NB4 (cell line): ENCODE measurements around the gene RAB21.
A peak's percentile ranks its signal among the peaks of the same experiment; 100 is the strongest.

Experiments
- DNase-seq: peaks from one replicate; pipeline ENCODE4 v3.0.0; 2010; ENCODE audit warnings: low read depth
- H3K4me3 ChIP-seq: one replicate; pipeline ENCODE4 v1.5.1; 2011; ENCODE audit warnings: mild to moderate bottlenecking, low read depth, low read length, moderate library complexity
- MYC ChIP-seq: IDR thresholded peaks from 2 replicates; pipeline ENCODE4 v1.6.1; 2011; ENCODE audit warnings: low read depth, low read length
- POLR2A ChIP-seq: IDR thresholded peaks from 2 replicates; pipeline ENCODE4 v1.6.1; 2011; ENCODE audit warnings: mild to moderate bottlenecking; ENCODE audit not compliant: insufficient read length; ENCODE audit errors: extremely low read depth
- TF ChIP-seq, protein P1 (sequence below): IDR thresholded peaks from one replicate; pipeline ENCODE4 v1.5.1; 2012; ENCODE audit warnings: low read depth, low read length
- TF ChIP-seq, protein P2 (sequence below): IDR thresholded peaks from 2 replicates; pipeline ENCODE4 v1.6.1; 2011; ENCODE audit warnings: low read depth, low read length

The RAB21 gene

DNA sequence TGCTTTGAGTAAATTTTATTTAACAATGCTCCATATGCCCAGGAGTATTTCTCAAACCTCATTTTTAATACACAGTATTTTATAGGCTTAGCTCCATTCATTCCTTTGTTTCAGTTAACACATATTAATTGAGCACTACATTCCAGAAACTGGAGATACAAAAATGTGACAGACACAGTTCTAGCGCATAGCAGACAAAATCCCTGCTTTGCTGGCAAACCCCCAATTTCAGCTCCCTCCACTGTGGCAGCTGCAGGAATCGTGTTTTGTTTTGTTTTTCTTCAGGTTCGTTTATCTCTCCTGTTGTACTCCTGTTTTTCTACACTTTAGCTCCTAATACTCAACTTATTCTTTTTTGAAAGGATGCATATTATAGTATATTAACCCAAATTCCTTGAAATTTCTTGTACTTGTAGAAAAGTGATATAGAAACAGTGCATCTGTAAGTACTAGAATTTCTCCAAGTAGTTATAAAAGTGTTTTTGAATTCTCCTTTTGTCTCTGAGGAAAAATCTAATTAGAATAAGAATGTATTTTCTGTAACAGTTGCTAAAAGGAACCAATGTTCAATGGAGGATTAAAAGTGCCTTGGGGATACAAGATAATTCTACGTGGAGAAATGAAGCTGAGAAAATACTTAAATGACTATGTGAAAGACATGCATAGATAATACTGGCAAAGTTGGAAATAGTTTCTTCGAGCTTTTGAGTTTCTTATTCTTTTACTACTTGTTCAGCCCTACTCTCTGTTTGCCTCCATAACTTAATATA, 6.4 kb upstream of the RAB21 start:
- no peak for DNase-seq
- no peak overlapping the region for H3K4me3 ChIP-seq
- TF ChIP-seq, protein P1, sequence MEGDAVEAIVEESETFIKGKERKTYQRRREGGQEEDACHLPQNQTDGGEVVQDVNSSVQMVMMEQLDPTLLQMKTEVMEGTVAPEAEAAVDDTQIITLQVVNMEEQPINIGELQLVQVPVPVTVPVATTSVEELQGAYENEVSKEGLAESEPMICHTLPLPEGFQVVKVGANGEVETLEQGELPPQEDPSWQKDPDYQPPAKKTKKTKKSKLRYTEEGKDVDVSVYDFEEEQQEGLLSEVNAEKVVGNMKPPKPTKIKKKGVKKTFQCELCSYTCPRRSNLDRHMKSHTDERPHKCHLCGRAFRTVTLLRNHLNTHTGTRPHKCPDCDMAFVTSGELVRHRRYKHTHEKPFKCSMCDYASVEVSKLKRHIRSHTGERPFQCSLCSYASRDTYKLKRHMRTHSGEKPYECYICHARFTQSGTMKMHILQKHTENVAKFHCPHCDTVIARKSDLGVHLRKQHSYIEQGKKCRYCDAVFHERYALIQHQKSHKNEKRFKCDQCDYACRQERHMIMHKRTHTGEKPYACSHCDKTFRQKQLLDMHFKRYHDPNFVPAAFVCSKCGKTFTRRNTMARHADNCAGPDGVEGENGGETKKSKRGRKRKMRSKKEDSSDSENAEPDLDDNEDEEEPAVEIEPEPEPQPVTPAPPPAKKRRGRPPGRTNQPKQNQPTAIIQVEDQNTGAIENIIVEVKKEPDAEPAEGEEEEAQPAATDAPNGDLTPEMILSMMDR = no peak
- TF ChIP-seq MYC (no peak), POLR2A (no peak)
- TF ChIP-seq, protein P2, sequence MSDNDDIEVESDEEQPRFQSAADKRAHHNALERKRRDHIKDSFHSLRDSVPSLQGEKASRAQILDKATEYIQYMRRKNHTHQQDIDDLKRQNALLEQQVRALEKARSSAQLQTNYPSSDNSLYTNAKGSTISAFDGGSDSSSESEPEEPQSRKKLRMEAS = no peak

DNA sequence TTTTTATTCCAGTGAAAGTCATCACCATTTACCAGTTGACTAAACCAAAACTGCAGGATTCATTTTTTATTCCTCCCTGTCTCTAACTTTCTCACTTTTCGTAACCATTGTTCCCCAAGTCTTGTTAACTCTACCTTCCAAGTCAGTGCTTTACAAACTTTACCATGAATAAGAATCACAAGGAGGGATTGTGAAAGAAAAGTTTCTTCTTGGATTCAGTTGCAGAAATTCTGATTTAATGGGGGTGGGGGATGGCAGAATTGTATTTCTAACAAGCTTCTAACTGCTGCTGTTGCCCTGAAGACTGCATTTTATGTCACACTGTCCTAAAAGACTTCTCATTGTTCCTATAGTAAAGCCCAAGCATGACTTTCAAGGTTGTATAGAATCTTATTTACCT, 5.0 kb upstream of the RAB21 start:
- TF ChIP-seq POLR2A (no peak), MYC (no peak)
- TF ChIP-seq, protein P2 = no peak
- TF ChIP-seq, protein P1 = no peak
- DNase-seq = no peak
- H3K4me3 ChIP-seq = no peak overlapping the region

DNA sequence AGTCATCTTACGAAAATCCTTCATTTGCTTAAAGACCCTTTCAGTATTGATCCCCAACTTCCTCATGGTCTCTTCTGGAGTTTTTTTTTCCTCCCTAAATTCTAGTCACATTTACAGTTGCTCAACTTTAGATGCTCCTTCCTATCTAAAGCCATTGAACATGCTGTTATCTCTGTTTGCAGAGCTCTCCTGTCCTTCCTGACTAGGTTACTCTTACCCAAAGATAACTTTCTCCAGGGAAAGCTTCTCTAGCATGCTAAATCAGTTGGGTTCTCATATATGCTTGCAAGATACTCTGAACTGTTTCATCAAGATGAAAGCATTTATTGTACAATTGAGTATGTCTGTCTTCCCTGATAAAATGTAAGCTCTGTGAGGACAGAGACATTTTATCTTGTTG, 1.8 kb upstream of the RAB21 start:
- H3K4me3 ChIP-seq = no peak overlapping the region
- TF ChIP-seq, protein P2 = no peak
- TF ChIP-seq POLR2A (no peak), MYC (no peak)
- TF ChIP-seq, protein P1 = no peak
- no peak for DNase-seq

DNA sequence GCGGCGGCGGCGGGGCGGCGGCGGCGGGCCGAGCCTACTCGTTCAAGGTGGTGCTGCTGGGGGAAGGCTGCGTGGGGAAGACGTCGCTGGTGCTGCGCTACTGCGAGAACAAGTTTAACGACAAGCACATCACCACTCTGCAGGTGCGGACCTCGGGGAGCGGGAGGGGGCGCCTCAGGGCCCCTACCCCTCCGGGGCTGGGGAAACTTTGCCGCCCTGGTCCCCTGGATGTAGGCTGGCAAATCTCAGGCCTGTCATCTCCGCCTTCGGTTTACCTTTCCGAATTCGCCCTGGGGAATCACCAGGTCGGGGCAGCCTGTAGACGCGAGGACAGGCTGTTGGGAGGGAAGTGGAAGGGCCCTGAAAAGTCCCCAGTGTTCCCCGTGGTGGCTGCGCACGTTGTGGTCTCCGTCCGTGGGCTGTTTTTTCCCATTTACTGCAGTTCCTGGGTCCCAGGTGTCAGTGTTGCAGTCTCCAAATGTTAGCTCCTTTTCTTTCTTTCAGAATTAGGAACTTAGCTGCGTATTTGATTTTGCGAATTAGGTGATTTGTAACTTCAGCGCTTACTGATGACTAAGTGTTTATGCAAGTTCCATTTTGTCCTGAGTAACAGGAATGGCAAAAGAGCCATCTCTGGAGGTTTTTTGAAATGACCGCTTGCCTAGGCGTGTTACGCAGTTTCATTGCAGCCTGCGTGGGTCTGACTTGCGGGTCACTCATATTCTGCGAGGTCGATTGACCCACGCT, 656 bp downstream of the RAB21 start:
- H3K4me3 ChIP-seq = peak overlapping the region; percentile 85
- TF ChIP-seq, protein P2 = no peak
- TF ChIP-seq POLR2A (no peak), MYC (no peak; the same call in 1 of the 2 replicates)
- TF ChIP-seq, protein P1 = no peak
- DNase-seq = peak; percentile 63

DNA sequence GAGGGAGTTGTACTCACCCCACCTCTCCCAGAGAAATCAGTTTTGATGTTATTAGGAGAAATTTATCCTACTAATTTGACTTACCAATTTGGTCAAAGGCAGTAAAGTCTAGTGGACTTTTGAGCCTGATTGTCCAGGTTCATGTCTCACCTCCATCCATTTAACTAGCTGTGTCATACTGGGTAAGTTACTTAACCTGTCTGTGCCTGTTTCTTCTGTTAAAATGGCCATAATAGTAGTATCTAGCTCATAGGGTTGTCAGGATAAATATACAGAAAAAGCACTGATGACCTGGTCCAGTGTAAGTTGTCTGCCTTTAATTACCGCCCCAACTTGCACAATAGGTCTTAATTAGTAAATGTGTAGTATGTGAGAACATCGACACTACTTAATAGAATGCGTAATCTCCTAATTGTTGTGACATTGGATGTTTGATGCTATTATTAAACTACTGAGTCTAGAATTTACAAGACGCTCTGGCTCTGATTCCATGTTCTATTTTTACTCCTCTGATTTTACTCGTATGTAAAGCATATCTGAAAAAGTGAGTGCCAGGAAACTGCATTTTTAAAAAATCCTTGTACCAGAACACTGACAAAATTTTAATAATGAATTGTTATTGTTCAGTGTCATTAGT, 1.5 kb downstream of the RAB21 start:
- TF ChIP-seq MYC (no peak), POLR2A (no peak)
- TF ChIP-seq, protein P1 = no peak
- TF ChIP-seq, protein P2 = no peak
- no peak for DNase-seq
- peak overlapping the region; percentile 85 for H3K4me3 ChIP-seq
